ENCODE data around the gene FAM200C.

The FAM200C gene

GRCh38 chr5:160419458-160420330, 19.8 kb upstream of the FAM200C start:
- no peak for DNase-seq (ENCODE audit: low read depth)

GRCh38 chr5:160418561-160419457, 19.0 kb upstream of the FAM200C start, which contains the start of gene SLU7:
SLU7 (minus strand) TSS chr5:160419081; CDS start chr5:160415294, 3,787 bp downstream.
- DNase-seq (ENCODE audit: low read depth) = peak; percentile 88

- no peak for DNase-seq (ENCODE audit: low read depth)
Observed at GRCh38 chr5:160398806-160399205, 1.0 kb downstream of the FAM200C start.

- no peak for DNase-seq (ENCODE audit: low read depth)
Observed at GRCh38 chr5:160397492-160397891, 2.4 kb downstream of the FAM200C start.

GRCh38 chr5:160395111-160395510, 4.7 kb downstream of the FAM200C start:
- DNase-seq (ENCODE audit: low read depth) = no peak

- no peak for DNase-seq (ENCODE audit: low read depth)
Observed at GRCh38 chr5:160390787-160391696, 8.8 kb downstream of the FAM200C start.

- no peak for DNase-seq (ENCODE audit: low read depth)
Observed at GRCh38 chr5:160387445-160387844, 12.4 kb downstream of the FAM200C start.

- DNase-seq (ENCODE audit: low read depth) = no peak
Observed at GRCh38 chr5:160385496-160385895, 14.4 kb downstream of the FAM200C start.

GRCh38 chr5:160384681-160385080, 15.2 kb downstream of the FAM200C start:
- no peak for DNase-seq (ENCODE audit: low read depth)

GRCh38 chr5:160382346-160382745, 17.5 kb downstream of the FAM200C start:
- no peak for DNase-seq (ENCODE audit: low read depth)

GRCh38 chr5:160380041-160380440, 19.8 kb downstream of the FAM200C start:
- no peak for DNase-seq (ENCODE audit: low read depth)

GRCh38 chr5:160379511-160379910, 20.3 kb downstream of the FAM200C start:
- no peak for DNase-seq (ENCODE audit: low read depth)

GRCh38 chr5:160378330-160378729, 21.5 kb downstream of the FAM200C start:
- DNase-seq (ENCODE audit: low read depth) = no peak

- no peak for DNase-seq (ENCODE audit: low read depth)
Observed at GRCh38 chr5:160377651-160378050, 22.2 kb downstream of the FAM200C start.

GRCh38 chr5:160376416-160376815, 23.4 kb downstream of the FAM200C start:
- no peak for DNase-seq (ENCODE audit: low read depth)

GRCh38 chr5:160375701-160376100, 24.2 kb downstream of the FAM200C start:
- DNase-seq (ENCODE audit: low read depth) = no peak

- DNase-seq (ENCODE audit: low read depth) = no peak
Observed at GRCh38 chr5:160375166-160375565, 24.7 kb downstream of the FAM200C start.

- DNase-seq (ENCODE audit: low read depth) = no peak
Observed at GRCh38 chr5:160371294-160371693, 28.6 kb downstream of the FAM200C start.

- DNase-seq (ENCODE audit: low read depth) = no peak
Observed at GRCh38 chr5:160370713-160371034, 29.2 kb downstream of the FAM200C start.

- no peak for DNase-seq (ENCODE audit: low read depth)
Observed at GRCh38 chr5:160369990-160370712, 29.7 kb downstream of the FAM200C start, which contains the start of gene C1QTNF2. C1QTNF2 (minus strand) TSS chr5:160370626; CDS start chr5:160355011, 15,615 bp downstream.

GRCh38 chr5:160367885-160368284, 32.0 kb downstream of the FAM200C start:
- DNase-seq (ENCODE audit: low read depth) = no peak

Measured in activated T-helper 1 cell treated with Interleukin-2 at 50 U/mL for 16 hours (primary cell).